C4-2B (cell line): Measurements from ENCODE around the gene CTIF.
"Not testable (repeated sequence)": the region's sequence is repeated elsewhere in the genome, so short reads cannot be mapped to it uniquely, and the experiment has no call there.

Experiments
- H3K27ac ChIP-seq: fragments of 450-650 bp; 2 replicates; pipeline ENCODE4 v1.5.1; 2017
- ZFX ChIP-seq: fragments of 450-650 bp; IDR thresholded peaks from 2 replicates; pipeline ENCODE4 v1.6.1; 2017
- TF ChIP-seq, protein P1 (sequence below): fragments of 450-650 bp; conservative IDR thresholded peaks from 2 replicates; pipeline ENCODE4 v1.5.1; 2017; ENCODE audit warnings: mild to moderate bottlenecking

Gene CTIF

DNA sequence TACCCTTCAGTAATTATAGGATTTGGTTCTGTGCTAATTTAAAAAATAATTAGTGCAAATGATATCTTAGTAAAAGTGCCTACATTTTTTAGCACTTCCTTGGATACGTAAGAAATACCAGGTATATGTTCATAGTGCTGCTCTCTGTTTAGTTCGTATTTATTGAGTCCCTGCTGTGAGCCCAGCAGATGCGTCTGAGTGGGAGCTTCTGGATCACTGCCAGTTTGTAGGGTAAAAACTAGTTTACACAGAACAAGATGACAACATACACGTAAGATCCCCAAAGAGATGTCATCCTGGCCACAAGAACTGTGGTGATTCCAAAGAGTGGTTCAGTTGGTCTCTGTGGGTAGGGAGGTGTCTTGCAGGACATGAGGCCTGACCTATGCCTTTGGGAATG lies 103.2 kb downstream of the CTIF start:
- TF ChIP-seq, protein P1, sequence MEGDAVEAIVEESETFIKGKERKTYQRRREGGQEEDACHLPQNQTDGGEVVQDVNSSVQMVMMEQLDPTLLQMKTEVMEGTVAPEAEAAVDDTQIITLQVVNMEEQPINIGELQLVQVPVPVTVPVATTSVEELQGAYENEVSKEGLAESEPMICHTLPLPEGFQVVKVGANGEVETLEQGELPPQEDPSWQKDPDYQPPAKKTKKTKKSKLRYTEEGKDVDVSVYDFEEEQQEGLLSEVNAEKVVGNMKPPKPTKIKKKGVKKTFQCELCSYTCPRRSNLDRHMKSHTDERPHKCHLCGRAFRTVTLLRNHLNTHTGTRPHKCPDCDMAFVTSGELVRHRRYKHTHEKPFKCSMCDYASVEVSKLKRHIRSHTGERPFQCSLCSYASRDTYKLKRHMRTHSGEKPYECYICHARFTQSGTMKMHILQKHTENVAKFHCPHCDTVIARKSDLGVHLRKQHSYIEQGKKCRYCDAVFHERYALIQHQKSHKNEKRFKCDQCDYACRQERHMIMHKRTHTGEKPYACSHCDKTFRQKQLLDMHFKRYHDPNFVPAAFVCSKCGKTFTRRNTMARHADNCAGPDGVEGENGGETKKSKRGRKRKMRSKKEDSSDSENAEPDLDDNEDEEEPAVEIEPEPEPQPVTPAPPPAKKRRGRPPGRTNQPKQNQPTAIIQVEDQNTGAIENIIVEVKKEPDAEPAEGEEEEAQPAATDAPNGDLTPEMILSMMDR = no peak
- no peak for TF ChIP-seq ZFX
- H3K27ac ChIP-seq = no peak overlapping the region

DNA sequence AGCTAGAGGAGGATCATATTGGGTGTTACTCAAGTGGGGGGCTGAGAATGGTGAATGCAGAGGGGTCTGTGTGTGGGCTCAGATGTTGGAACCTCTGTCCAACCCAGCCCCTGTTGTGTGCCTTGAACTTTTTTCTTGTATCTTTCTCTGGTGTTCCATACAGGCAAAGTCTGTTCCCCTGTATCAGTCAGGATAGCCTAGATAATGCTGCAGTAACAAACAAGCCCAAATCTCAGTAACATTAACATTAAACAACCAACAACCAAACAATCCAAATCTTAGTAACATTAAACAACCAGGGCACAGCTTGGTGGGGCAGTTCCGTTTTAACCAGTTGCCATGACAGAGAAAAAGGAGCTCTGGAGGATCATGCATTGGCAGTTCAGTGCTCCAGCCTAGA lies 103.7 kb downstream of the CTIF start:
- TF ChIP-seq ZFX = no peak
- TF ChIP-seq, protein P1 = no peak
- no peak overlapping the region for H3K27ac ChIP-seq

DNA sequence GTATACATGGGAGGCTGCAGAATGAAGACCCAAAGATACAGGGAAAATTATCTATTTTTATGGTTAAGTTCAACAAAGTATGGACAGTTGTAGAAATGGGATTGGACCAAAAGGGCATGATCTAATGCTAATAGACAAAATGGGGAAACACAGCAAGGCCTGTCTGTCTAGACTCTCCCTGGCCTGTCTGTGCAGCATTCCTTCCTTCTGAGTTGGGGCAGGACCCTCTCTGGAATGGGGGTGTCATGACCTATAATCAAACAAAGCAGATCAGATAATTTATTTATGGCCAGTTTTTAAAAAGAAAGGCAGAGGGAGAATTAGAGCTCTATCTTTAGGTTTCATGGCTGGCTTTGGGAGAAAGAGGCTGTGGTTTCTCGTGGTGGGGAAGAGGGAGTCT lies 104.4 kb downstream of the CTIF start:
- H3K27ac ChIP-seq = no peak overlapping the region
- no peak for TF ChIP-seq ZFX
- TF ChIP-seq, protein P1 = no peak

DNA sequence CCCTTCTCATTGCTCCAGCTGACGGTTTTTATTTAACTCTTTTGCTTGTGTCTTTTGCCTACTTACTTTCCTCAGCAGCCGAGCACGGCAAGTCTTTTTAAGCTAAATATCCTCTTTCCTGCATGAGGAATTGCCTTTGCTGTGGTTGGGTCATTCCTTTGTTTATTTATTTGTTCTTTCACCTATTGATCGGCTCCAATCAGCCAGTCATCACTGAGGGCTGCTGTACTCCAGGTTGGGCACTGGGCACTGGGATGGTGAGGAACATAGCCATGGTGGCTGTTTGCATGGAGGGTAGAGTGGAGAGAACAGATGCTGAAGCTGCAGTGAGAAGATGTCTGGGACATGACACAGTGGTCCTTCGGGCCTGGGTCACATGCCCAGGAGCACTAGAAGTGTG lies 105.2 kb downstream of the CTIF start:
- TF ChIP-seq, protein P1 = no peak
- TF ChIP-seq ZFX = no peak

DNA sequence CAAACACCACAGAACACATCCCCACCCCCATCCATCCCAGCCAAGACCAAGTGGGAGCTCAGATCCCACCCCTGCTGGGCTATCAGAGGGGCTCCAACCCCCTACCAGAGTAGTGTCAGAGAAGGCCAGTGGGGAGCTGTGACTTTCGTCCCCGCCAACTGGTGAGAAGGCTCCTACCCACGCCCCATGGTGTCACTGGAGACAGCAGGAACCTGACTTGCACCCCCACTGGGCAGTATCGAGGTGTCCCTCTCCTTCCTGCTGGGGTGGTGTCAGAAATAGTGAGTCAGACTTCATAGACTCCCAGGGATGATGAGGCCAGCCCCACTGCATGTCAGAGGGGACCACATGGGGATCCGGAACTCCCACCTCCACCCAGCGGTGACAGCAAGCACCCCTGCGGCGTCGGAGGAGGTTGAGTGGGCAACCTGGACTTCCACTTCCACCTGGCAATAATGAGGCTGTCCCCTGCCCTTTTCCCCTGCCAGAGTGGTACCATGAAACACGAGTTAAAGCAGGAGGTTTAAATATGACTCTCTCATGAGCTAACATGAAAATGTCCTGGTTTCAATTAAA lies 106.7 kb downstream of the CTIF start:
- no peak overlapping the region for H3K27ac ChIP-seq
- TF ChIP-seq, protein P1 = no peak
- TF ChIP-seq ZFX = no peak

More for the DNA sequence above, 105.2 kb downstream of the CTIF start:
- no peak overlapping the region for H3K27ac ChIP-seq

DNA sequence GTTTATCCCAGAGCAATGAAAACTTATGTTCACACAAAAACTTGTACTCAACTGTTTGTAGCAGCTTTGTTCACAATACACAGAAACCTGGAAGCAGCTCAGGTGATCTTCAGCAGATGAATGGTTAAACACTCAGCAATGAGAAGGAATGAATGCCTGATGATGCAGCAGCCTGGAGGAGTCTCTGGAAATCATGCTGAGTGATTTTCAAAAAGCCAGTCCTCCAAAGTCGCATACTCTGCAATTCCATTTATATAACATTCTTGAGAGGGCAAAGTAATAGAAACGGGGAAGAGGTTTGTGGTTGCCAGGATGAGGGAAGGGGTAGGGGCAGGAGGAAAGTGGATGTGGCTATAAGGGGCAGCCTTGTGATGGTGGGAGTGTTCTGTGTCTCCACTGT lies 108.1 kb downstream of the CTIF start:
- TF ChIP-seq ZFX = no peak
- TF ChIP-seq, protein P1 = no peak
- H3K27ac ChIP-seq = no peak overlapping the region

DNA sequence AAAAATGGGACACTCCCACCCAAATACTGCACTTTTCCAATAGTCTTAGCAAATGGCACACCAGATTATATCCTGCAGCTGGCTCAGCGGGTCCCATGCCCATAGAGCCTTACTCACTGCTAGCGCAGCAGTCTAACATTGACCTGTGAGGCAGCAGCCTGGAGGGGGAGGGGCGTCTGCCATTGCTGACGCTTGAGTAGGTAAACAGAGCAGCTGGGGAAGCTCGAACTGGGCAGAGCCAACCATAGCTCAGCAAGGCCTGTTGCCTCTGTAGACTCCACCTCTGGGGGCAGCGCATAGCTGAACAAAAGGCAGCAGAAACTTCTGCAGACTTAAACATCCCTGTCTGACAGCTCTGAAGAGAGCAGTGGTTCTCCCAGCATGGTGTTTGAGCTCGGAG lies 110.4 kb downstream of the CTIF start:
- TF ChIP-seq, protein P1 = no peak; the same call in 1 of the 2 replicates
- TF ChIP-seq ZFX = no peak
- no peak overlapping the region for H3K27ac ChIP-seq

DNA sequence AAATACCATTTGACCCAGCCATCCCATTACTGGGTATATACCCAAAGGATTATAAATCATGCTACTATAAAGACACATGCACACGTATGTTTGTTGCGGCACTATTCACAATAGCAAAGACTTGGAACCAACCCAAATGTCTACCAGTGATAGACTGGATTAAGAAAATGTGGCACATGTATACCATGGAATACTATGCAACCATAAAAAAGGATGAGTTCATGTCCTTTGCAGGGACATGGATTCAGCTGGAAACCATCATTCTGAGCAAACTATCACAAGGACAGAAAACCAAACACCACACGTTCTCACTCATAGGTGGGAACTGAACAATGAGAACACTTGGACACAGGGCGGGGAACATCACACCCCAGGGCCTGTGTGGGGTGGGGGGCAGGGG lies 115.8 kb downstream of the CTIF start:
- H3K27ac ChIP-seq = not testable (repeated sequence)
